Ishikawa (cell line): ENCODE data around the gene OSR1.

ENCODE experiments used
- CEBPB ChIP-seq: IDR thresholded peaks from 2 replicates; pipeline ENCODE4 v1.6.1; 2012
- CREB1 ChIP-seq: IDR thresholded peaks from 2 replicates; pipeline ENCODE4 v1.6.1; 2012; ENCODE audit warnings: low read depth
- EGR1 ChIP-seq: IDR thresholded peaks from 2 replicates; pipeline ENCODE4 v1.6.1; 2012
- EP300 ChIP-seq: IDR thresholded peaks from 2 replicates; pipeline ENCODE4 v1.6.1; 2012; ENCODE audit warnings: borderline replicate concordance
- FOXM1 ChIP-seq: IDR thresholded peaks from 2 replicates; pipeline ENCODE4 v1.6.1; 2012; ENCODE audit warnings: low read depth, borderline replicate concordance
- NFIC ChIP-seq: IDR thresholded peaks from 2 replicates; pipeline ENCODE4 v1.6.1; 2012
- RAD21 ChIP-seq: IDR thresholded peaks from 2 replicates; pipeline ENCODE4 v1.6.1; 2012; ENCODE audit warnings: low read depth
- TAF1 ChIP-seq: IDR thresholded peaks from 2 replicates; pipeline ENCODE4 v1.6.1; 2012; ENCODE audit warnings: low read depth, mild to moderate bottlenecking
- TCF12 ChIP-seq: IDR thresholded peaks from 2 replicates; pipeline ENCODE4 v1.6.1; 2012; ENCODE audit warnings: low read depth
- TEAD4 ChIP-seq: IDR thresholded peaks from 2 replicates; pipeline ENCODE4 v1.6.1; 2012
- YY1 ChIP-seq: IDR thresholded peaks from 2 replicates; pipeline ENCODE4 v1.6.1; 2012; ENCODE audit warnings: low read depth
- ZBTB7A ChIP-seq: IDR thresholded peaks from 2 replicates; pipeline ENCODE4 v1.6.1; 2012; ENCODE audit warnings: low read depth
- TF ChIP-seq, protein P1 (sequence below): IDR thresholded peaks from 2 replicates; pipeline ENCODE4 v1.6.1; 2012
- TF ChIP-seq, protein P2 (sequence below): IDR thresholded peaks from 2 replicates; pipeline ENCODE4 v1.6.1; 2012
- TF ChIP-seq, protein P3 (sequence below): IDR thresholded peaks from 2 replicates; pipeline ENCODE4 v1.6.1; 2012; ENCODE audit warnings: low read depth, mild to moderate bottlenecking

Gene OSR1

DNA sequence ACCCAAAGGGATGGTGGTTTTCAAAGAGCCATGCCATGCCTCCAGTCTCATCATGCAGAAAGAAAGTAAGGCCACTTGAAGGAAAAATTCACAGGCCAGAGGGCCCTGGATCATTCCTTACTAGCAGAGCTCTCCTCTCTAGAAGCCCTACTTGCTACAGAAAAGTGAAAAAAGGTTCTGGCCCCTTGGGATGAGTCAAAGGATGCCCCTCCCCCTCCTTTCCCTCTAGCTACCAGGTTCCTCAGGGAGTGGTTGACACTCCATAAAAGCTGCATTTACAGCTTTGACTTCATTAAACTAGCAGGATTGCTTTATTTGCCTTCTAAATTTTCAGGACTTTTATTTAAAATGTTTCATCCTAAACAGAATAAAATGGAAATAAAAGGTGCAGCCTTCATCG lies 21.2 kb downstream of the OSR1 start:
- TF ChIP-seq TCF12 (no peak), CEBPB (no peak), NFIC (no peak), EGR1 (no peak), FOXM1 (no peak)
- TF ChIP-seq, protein P1, sequence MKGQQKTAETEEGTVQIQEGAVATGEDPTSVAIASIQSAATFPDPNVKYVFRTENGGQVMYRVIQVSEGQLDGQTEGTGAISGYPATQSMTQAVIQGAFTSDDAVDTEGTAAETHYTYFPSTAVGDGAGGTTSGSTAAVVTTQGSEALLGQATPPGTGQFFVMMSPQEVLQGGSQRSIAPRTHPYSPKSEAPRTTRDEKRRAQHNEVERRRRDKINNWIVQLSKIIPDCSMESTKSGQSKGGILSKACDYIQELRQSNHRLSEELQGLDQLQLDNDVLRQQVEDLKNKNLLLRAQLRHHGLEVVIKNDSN: no peak
- TF ChIP-seq, protein P2, sequence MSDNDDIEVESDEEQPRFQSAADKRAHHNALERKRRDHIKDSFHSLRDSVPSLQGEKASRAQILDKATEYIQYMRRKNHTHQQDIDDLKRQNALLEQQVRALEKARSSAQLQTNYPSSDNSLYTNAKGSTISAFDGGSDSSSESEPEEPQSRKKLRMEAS: no peak

DNA sequence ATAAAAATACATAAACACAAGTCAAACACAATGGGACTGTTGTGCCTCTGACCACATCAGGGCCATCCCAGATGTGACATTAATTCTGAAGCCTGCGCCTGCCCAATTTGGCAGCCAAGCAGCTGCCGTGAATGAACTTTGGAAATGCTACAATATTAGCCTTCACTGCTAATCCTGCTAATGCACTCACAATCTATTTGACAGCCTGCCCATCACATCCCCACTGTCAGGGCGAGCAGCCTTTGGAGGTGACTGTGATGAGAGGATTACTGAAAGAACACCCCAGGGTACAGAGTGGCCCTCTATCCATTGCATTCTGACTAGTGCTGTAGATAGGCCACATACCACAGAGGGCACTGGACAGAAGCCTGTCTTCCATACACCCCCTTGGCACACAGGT lies 21.6 kb downstream of the OSR1 start:
- TF ChIP-seq FOXM1 (no peak), CEBPB (no peak), EGR1 (no peak)

DNA sequence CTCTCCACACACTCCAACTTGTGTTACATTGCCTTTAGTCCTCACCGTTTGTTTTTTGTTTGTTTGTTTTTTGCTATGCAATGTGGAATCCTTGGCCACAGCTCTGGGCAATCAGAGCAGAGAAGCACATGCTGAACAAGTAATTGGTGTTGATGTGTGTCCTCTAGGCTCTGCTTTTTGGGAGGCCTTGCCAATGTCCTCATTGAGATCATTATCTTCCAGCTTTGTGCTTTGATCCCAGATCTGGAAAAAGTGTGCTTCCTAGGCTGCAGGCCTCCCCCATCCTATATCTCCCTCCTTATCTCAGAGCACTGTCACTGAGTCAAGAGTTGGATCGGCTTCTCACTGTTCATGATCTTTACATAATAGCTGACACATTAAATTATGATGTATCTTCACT lies 25.9 kb downstream of the OSR1 start:
- TF ChIP-seq CEBPB (no peak), NFIC (no peak), TAF1 (no peak), FOXM1 (no peak), YY1 (no peak), TEAD4 (no peak), RAD21 (no peak), CREB1 (no peak), ZBTB7A (no peak), EGR1 (no peak), EP300 (no peak), TCF12 (no peak)
- TF ChIP-seq, protein P1: no peak
- TF ChIP-seq, protein P3, sequence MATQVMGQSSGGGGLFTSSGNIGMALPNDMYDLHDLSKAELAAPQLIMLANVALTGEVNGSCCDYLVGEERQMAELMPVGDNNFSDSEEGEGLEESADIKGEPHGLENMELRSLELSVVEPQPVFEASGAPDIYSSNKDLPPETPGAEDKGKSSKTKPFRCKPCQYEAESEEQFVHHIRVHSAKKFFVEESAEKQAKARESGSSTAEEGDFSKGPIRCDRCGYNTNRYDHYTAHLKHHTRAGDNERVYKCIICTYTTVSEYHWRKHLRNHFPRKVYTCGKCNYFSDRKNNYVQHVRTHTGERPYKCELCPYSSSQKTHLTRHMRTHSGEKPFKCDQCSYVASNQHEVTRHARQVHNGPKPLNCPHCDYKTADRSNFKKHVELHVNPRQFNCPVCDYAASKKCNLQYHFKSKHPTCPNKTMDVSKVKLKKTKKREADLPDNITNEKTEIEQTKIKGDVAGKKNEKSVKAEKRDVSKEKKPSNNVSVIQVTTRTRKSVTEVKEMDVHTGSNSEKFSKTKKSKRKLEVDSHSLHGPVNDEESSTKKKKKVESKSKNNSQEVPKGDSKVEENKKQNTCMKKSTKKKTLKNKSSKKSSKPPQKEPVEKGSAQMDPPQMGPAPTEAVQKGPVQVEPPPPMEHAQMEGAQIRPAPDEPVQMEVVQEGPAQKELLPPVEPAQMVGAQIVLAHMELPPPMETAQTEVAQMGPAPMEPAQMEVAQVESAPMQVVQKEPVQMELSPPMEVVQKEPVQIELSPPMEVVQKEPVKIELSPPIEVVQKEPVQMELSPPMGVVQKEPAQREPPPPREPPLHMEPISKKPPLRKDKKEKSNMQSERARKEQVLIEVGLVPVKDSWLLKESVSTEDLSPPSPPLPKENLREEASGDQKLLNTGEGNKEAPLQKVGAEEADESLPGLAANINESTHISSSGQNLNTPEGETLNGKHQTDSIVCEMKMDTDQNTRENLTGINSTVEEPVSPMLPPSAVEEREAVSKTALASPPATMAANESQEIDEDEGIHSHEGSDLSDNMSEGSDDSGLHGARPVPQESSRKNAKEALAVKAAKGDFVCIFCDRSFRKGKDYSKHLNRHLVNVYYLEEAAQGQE: no peak
- TF ChIP-seq, protein P2: no peak

DNA sequence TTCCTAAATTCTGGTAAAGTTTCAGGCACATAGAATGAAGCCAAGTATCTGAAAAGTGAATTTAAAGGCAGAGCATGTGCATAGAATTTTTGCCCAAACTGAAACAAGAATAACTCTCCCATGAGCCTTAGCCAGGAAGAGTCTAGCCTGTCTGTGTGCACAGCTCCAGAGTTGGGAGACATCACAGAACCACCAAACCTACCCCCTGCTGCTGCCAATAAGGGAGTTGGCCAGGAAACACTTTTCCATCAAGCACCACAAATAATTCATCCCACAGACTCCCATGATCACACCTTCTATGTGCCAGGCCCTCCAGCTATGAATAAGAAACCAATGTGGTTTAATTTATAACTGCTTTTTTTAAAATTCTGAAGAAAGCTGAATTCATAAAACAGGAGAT lies 27.0 kb downstream of the OSR1 start:
- TF ChIP-seq, protein P1: no peak
- TF ChIP-seq, protein P2: no peak
- TF ChIP-seq TAF1 (no peak), RAD21 (no peak), CREB1 (no peak), FOXM1 (no peak), ZBTB7A (no peak), EGR1 (no peak), EP300 (no peak), TCF12 (no peak), NFIC (no peak), YY1 (no peak), CEBPB (no peak), TEAD4 (no peak)
- TF ChIP-seq, protein P3: no peak

DNA sequence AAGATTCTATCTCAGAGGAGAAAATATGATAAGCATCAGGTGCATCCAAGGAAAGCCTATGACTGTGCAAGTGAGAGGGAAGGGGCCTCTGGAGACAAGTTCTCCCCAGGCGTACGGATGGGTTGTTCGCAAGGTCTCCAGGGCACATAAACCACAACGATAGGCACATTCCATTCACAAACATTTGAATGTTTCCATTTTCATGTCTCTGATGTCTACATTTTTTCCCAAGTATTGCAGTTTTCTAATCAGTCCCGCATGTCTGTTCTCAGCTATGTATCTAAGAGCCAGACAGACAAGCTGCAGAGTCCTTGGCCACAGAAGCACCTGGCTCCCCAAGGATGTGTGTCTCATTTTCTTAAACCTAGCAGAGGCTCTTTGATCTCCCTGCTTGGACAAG lies 28.0 kb downstream of the OSR1 start:
- TF ChIP-seq TAF1 (no peak), TCF12 (no peak), CREB1 (no peak), TEAD4 (no peak), EP300 (no peak), RAD21 (no peak), FOXM1 (no peak), CEBPB (no peak), EGR1 (no peak), NFIC (no peak)
- TF ChIP-seq, protein P3: no peak
- TF ChIP-seq, protein P1: no peak
- TF ChIP-seq, protein P2: no peak
